HepG2 (cell line): ENCODE measurements around the gene SRP14. TPM values are rescaled to one million over a fixed set of nuclear protein-coding genes. Genes with fewer than 3 reads are reported as not detected.

Experiments used
- GMEB2 ChIP-seq: IDR thresholded peaks from 2 replicates; pipeline ENCODE4 v1.6.1; 2016; ENCODE audit warnings: missing biosample characterization, missing genetic modification reagents, low read depth
- HINFP ChIP-seq: sonication (generic); formaldehyde crosslinking; IDR thresholded peaks from 2 replicates; pipeline ENCODE4 v1.4.0; 2020; ENCODE audit warnings: low read depth, mild to moderate bottlenecking, missing genetic modification reagents
- KDM6A ChIP-seq: IDR thresholded peaks from 2 replicates; pipeline ENCODE4 v1.6.1; 2016; ENCODE audit warnings: low read depth
- NCOR1 ChIP-seq: fragments of 200-600 bp; sonication (generic); IDR thresholded peaks from 2 replicates; pipeline ENCODE4 v1.7.0; 2017; ENCODE audit warnings: antibody characterized with exemption, low read length, borderline replicate concordance
- RELA ChIP-seq: sonication (generic); formaldehyde crosslinking; IDR thresholded peaks from 2 replicates; pipeline ENCODE4 v1.4.0; 2020; ENCODE audit warnings: missing genetic modification reagents
- STAT5B ChIP-seq: sonication (generic); formaldehyde crosslinking; IDR thresholded peaks from 2 replicates; pipeline ENCODE4 v1.4.0; 2020; ENCODE audit warnings: missing genetic modification reagents
- TBX2 ChIP-seq: sonication (generic); formaldehyde crosslinking; IDR thresholded peaks from 2 replicates; pipeline ENCODE4 v1.5.0; 2020; ENCODE audit warnings: missing genetic modification reagents, mild to moderate bottlenecking, borderline replicate concordance
- ZBTB26 ChIP-seq: IDR thresholded peaks from 2 replicates; pipeline ENCODE4 v1.6.1; 2016; ENCODE audit warnings: missing compliant biosample characterization, missing genetic modification reagents, borderline replicate concordance
- ZKSCAN5 ChIP-seq: sonication (generic); formaldehyde crosslinking; IDR thresholded peaks from 2 replicates; pipeline ENCODE4 v1.5.1; 2020; ENCODE audit warnings: mild to moderate bottlenecking, missing genetic modification reagents
- ZNF18 ChIP-seq: sonication (generic); formaldehyde crosslinking; IDR thresholded peaks from 2 replicates; pipeline ENCODE4 v1.8.0; 2022; ENCODE audit warnings: mild to moderate bottlenecking, missing genetic modification reagents; ENCODE audit not compliant: insufficient replicate concordance
- ZNF354B ChIP-seq: sonication (generic); formaldehyde crosslinking; IDR thresholded peaks from 2 replicates; pipeline ENCODE4 v1.8.0; 2022; ENCODE audit warnings: mild to moderate bottlenecking, missing genetic modification reagents
- ZNF512B ChIP-seq: sonication (generic); formaldehyde crosslinking; IDR thresholded peaks from 2 replicates; pipeline ENCODE4 v1.5.1; 2020; ENCODE audit warnings: missing genetic modification reagents, mild to moderate bottlenecking, borderline replicate concordance
- ZNF614 ChIP-seq: IDR thresholded peaks from 2 replicates; pipeline ENCODE4 v1.6.1; 2018; ENCODE audit warnings: missing biosample characterization, missing genetic modification reagents, inconsistent platforms, borderline replicate concordance
- ZNF776 ChIP-seq: sonication (generic); formaldehyde crosslinking; IDR thresholded peaks from 2 replicates; pipeline ENCODE4 v1.4.0; 2020; ENCODE audit warnings: mild to moderate bottlenecking, missing genetic modification reagents
- ZNF784 ChIP-seq: sonication (generic); formaldehyde crosslinking; IDR thresholded peaks from 2 replicates; pipeline ENCODE4 v1.5.1; 2020; ENCODE audit warnings: missing genetic modification reagents, mild to moderate bottlenecking, borderline replicate concordance
- polyA plus RNA-seq, 8 experiments: library from polyadenylated mRNA; depleted of rRNA in 3 of 8; stranded (reverse) in 7 of 8; unstranded in 1 of 8; fragments of >200 nt; fragmentation: Illumina TruSeq in 4 of 8; extraction: Trizol in 4 of 8; gene quantifications; 2 replicates each; pipeline versions ENCODE4 v1.2.1 to v1.2.3, GENCODE V29; 2011 to 2016; ENCODE audit warnings: low read depth in 4 of 8, missing spikeins in 1 of 8, mixed read lengths in 1 of 8; ENCODE audit not compliant: insufficient read depth in 1 of 8
- total RNA-seq, 5 experiments: library from RNA; depleted of rRNA; stranded (reverse); fragments of >200 nt; fragmentation: Illumina TruSeq; extraction: Trizol; gene quantifications; 2 replicates each; pipeline ENCODE4 v1.2.3, GENCODE V29; 2016; ENCODE audit warnings: low read depth in 1 of 5

Gene SRP14
- total and polyA plus RNA-seq, 2 of the 13 experiments (the other 11 are each of a cell fraction or from before 2014, with no cell fraction given): 208 to 356 TPM

GRCh38 chr15:40038638-40039543 lies at the start of gene SRP14 (continued):
- TF ChIP-seq ZNF512B (CRISPR knock-in tag) (no peak; the same call in 1 of the 2 replicates), ZBTB26 (CRISPR knock-in tag) (peak; percentile 77; the same call in 1 of the 2 replicates), HINFP (peak; percentile 78; the same call in 1 of the 2 replicates), ZNF354B (peak; percentile 80; the same call in 1 of the 2 replicates), ZNF614 (no peak), ZNF776 (CRISPR knock-in tag) (0 out of 2 replicates have a peak, but pooled peaks have one; percentile 68), ZKSCAN5 (CRISPR knock-in tag) (0 out of 2 replicates have a peak, but pooled peaks have one; percentile 36), RELA (CRISPR knock-in tag) (peak; percentile 24; the same call in 1 of the 2 replicates), KDM6A (CRISPR knock-in tag) (no peak), STAT5B (CRISPR knock-in tag) (peak; percentile 35; the same call in 1 of the 2 replicates), TBX2 (peak; percentile 66), ZNF18 (no peak), NCOR1 (peak; percentile 26; the same call in 1 of the 2 replicates), ZNF784 (CRISPR knock-in tag) (0 out of 2 replicates have a peak, but pooled peaks have one; percentile 17), GMEB2 (CRISPR knock-in tag) (no peak; the same call in 1 of the 2 replicates)
